ENCODE results near the gene PPP2R3A. TPM values are rescaled to one million over a fixed set of nuclear protein-coding genes. Genes with fewer than 3 reads are reported as not detected.

Gene PPP2R3A
- total RNA-seq, 6 experiments from 2014 or later, result 1.0 to 3.2 (median 1.7) TPM

- Histone ChIP-seq H3K4me3 (no peak overlapping the region), H3K4me1 (peaks cover 0 to 9% (median 3%) of the 10 kb centered on the region in 4 donors), H3K9me3 (no peaks in the 10 kb centered on the region), H3K27ac (no peak overlapping the region), H3K36me3 (peaks cover 0 to 12% (median 4%) of the 10 kb centered on the region in 4 donors), H3K27me3 (no peaks in the 10 kb centered on the region)
- ATAC-seq, result no peak
- intact Hi-C loops (cut with DNase I), result no loop called here
- DNase-seq, result no peak
- TF ChIP-seq POLR2A (IDR thresholded peaks at IDR 0.05) (no peak), CTCF (IDR thresholded peaks at IDR 0.05) (no peak)
- WGBS (ENCODE audit: insufficient coverage, low coverage, low lambda C conversion rate, missing lambda C conversion rate), result 69% methylated on average over 3 of the region's 3 CpGs
These were observed 184.1 kb downstream of the PPP2R3A start for GRCh38 chr3:136149667-136150066.

- no peak for DNase-seq
- Histone ChIP-seq H3K4me3 (no peak overlapping the region), H3K9me3 (no peaks in the 10 kb centered on the region), H3K36me3 (peaks cover 0 to 12% (median 4%) of the 10 kb centered on the region in 4 donors), H3K27ac (no peak overlapping the region), H3K4me1 (peaks cover 0 to 12% (median 3%) of the 10 kb centered on the region in 4 donors), H3K27me3 (no peaks in the 10 kb centered on the region)
- WGBS (ENCODE audit: insufficient coverage, low coverage, low lambda C conversion rate, missing lambda C conversion rate), result 91% methylated on average over 10 of the region's 10 CpGs
- ATAC-seq, result no peak
- intact Hi-C loops (cut with DNase I), result no loop called here
- TF ChIP-seq POLR2A (IDR thresholded peaks at IDR 0.05) (no peak), CTCF (IDR thresholded peaks at IDR 0.05) (no peak)
These were observed 185.7 kb downstream of the PPP2R3A start for GRCh38 chr3:136151219-136151618.

- intact Hi-C loops (cut with DNase I), result no loop called here
- Histone ChIP-seq H3K4me3 (no peak overlapping the region), H3K9me3 (no peaks in the 10 kb centered on the region), H3K27ac (no peak overlapping the region), H3K36me3 (peaks cover 0 to 12% (median 4%) of the 10 kb centered on the region in 4 donors), H3K4me1 (peaks cover 0 to 12% (median 3%) of the 10 kb centered on the region in 4 donors), H3K27me3 (no peaks in the 10 kb centered on the region)
- whole genome bisulfite sequencing (ENCODE audit: insufficient coverage, low coverage, low lambda C conversion rate, missing lambda C conversion rate), result 64% methylated on average over 4 of the region's 4 CpGs
- no peak for TF ChIP-seq CTCF (IDR thresholded peaks at IDR 0.05)
- TF ChIP-seq POLR2A (IDR thresholded peaks at IDR 0.05), result no peak
- ATAC-seq, result no peak
- no peak for DNase-seq
These were observed 186.8 kb downstream of the PPP2R3A start for GRCh38 chr3:136152176-136152843.

- ATAC-seq (peak in 2 of 4 donors; percentile 12 to 36), DNase-seq (no peak)
- Histone ChIP-seq H3K4me3 (no peak overlapping the region), H3K27ac (no peak overlapping the region), H3K9me3 (no peaks in the 10 kb centered on the region), H3K4me1 (peaks cover 0 to 12% (median 2%) of the 10 kb centered on the region in 4 donors), H3K27me3 (no peaks in the 10 kb centered on the region), H3K36me3 (peaks cover 0 to 12% (median 4%) of the 10 kb centered on the region in 4 donors)
- TF ChIP-seq CTCF (IDR thresholded peaks at IDR 0.05), result no peak
- no peak for TF ChIP-seq POLR2A (IDR thresholded peaks at IDR 0.05)
- WGBS (ENCODE audit: insufficient coverage, low coverage, low lambda C conversion rate, missing lambda C conversion rate), result 90% methylated on average over 4 of the region's 4 CpGs
- intact Hi-C loops (cut with DNase I), result no loop called here
These were observed 187.4 kb downstream of the PPP2R3A start for GRCh38 chr3:136152963-136153362.

All from right lobe of liver (tissue), 6 donors.